GM18867 (cell line): ENCODE data around the gene ABCC5.

Experiments
- ATAC-seq: cut with Tn5 transposase; IDR thresholded peaks from one replicate; pipeline ENCODE4 v1.9.1; 2021; ENCODE audit warnings: mild to moderate bottlenecking, moderate library complexity; ENCODE audit not compliant: unreplicated experiment

ABCC5 gene

GRCh38 chr3:183927059-183927458, 90.6 kb downstream of the ABCC5 start:
- no peak for ATAC-seq

GRCh38 chr3:183924956-183925355, 92.7 kb downstream of the ABCC5 start:
- no peak for ATAC-seq

GRCh38 chr3:183924543-183924942, 93.1 kb downstream of the ABCC5 start:
- ATAC-seq = no peak

- ATAC-seq = no peak
These were observed 95.3 kb downstream of the ABCC5 start for GRCh38 chr3:183922421-183922820.

- no peak for ATAC-seq
These were observed 96.6 kb downstream of the ABCC5 start for GRCh38 chr3:183921096-183921495.

- no peak for ATAC-seq
These were observed 97.3 kb downstream of the ABCC5 start for GRCh38 chr3:183920416-183920815.

GRCh38 chr3:183918178-183918577, 99.5 kb downstream of the ABCC5 start:
- no peak for ATAC-seq

GRCh38 chr3:183917776-183918175, 99.9 kb downstream of the ABCC5 start:
- no peak for ATAC-seq

- ATAC-seq = no peak
These were observed 102.8 kb downstream of the ABCC5 start for GRCh38 chr3:183914856-183915255.

- ATAC-seq = no peak
These were observed 104.1 kb downstream of the ABCC5 start for GRCh38 chr3:183913580-183913920.

- no peak for ATAC-seq
These were observed 104.6 kb downstream of the ABCC5 start for GRCh38 chr3:183912895-183913579.

GRCh38 chr3:183911763-183912506, 105.7 kb downstream of the ABCC5 start:
- ATAC-seq = no peak

GRCh38 chr3:183911087-183911486, 106.6 kb downstream of the ABCC5 start:
- no peak for ATAC-seq

- no peak for ATAC-seq
These were observed 108.6 kb downstream of the ABCC5 start for GRCh38 chr3:183909030-183909600.

- no peak for ATAC-seq
These were observed 109.8 kb downstream of the ABCC5 start for GRCh38 chr3:183907911-183908331.

- no peak for ATAC-seq
These were observed 110.5 kb downstream of the ABCC5 start for GRCh38 chr3:183907176-183907575.

GRCh38 chr3:183906234-183906921, 111.3 kb downstream of the ABCC5 start:
- no peak for ATAC-seq

GRCh38 chr3:183904833-183905780, 112.6 kb downstream of the ABCC5 start:
- no peak for ATAC-seq

GRCh38 chr3:183898028-183898431, 119.7 kb downstream of the ABCC5 start:
- ATAC-seq = no peak

GRCh38 chr3:183897606-183898005, 120.1 kb downstream of the ABCC5 start:
- ATAC-seq = no peak
